ENCODE data around the gene SND1. TPM values are rescaled to one million over a fixed set of nuclear protein-coding genes. Genes with fewer than 3 reads are reported as not detected.

SND1 gene
- total RNA-seq, 1 donor from 2014 or later, result 165 TPM

DNA sequence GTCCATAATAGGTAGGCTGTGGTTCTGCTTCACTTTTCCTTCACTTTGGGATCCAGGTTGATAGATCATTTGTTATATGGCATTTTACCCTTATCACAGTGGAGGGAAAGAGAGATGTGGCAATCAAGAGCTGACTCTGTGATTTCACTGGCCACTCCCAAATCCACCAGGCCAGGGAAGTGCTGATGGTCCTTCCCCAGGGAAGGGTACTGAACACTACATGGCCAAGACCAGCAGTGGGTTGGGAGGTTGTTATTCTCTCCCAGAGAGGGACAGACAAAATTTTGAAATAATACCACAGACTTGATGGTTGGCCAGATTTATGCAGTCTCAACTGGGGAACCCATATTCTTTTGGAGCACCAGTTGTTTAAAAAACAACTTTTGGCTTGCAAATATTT, 102.5 kb downstream of the SND1 start:
- Mint-ChIP-seq H3K36me3 (ENCODE audit: unreplicated experiment) (peaks cover 1% of the 10 kb centered on the region), H3K27me3 (ENCODE audit: unreplicated experiment) (peaks cover 2% of the 10 kb centered on the region), H3K9me3 (ENCODE audit: unreplicated experiment) (peaks cover 4% of the 10 kb centered on the region), H3K27ac (ENCODE audit: unreplicated experiment) (no peak overlapping the region), H3K4me1 (ENCODE audit: low read depth, unreplicated experiment) (peaks cover 26% of the 10 kb centered on the region), H3K4me3 (ENCODE audit: unreplicated experiment) (no peak overlapping the region)
- DNase-seq, result no peak
- TF ChIP-seq, protein P1, sequence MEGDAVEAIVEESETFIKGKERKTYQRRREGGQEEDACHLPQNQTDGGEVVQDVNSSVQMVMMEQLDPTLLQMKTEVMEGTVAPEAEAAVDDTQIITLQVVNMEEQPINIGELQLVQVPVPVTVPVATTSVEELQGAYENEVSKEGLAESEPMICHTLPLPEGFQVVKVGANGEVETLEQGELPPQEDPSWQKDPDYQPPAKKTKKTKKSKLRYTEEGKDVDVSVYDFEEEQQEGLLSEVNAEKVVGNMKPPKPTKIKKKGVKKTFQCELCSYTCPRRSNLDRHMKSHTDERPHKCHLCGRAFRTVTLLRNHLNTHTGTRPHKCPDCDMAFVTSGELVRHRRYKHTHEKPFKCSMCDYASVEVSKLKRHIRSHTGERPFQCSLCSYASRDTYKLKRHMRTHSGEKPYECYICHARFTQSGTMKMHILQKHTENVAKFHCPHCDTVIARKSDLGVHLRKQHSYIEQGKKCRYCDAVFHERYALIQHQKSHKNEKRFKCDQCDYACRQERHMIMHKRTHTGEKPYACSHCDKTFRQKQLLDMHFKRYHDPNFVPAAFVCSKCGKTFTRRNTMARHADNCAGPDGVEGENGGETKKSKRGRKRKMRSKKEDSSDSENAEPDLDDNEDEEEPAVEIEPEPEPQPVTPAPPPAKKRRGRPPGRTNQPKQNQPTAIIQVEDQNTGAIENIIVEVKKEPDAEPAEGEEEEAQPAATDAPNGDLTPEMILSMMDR (IDR thresholded peaks at IDR 0.05; ENCODE audit: partially characterized antibody, unreplicated experiment), result no peak

DNA sequence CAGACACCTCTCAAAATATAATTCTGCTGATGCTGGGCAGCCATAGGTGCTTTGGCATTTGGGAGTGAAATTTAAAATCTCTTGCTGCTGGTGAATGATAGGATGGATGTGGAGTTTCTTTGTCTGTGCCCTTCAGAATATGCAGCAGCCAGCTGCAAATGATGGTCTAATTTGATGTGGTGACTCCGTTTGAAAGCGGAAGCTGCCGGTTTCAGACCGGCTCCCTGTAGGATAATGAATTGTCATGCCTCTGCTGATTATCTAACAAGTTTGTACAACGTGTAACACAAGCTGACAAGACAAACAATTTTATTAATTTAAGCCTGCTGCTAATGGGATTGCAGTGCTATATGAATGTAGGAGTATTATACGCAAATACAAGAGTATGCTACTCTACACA, 103.5 kb downstream of the SND1 start:
- no peaks in the 10 kb centered on the region for H3K36me3 Mint-ChIP-seq (ENCODE audit: unreplicated experiment)
- no peak overlapping the region for H3K27ac Mint-ChIP-seq (ENCODE audit: unreplicated experiment)
- H3K4me3 Mint-ChIP-seq (ENCODE audit: unreplicated experiment), result no peak overlapping the region
- DNase-seq, result no peak
- H3K27me3 Mint-ChIP-seq (ENCODE audit: unreplicated experiment), result no peaks in the 10 kb centered on the region
- H3K4me1 Mint-ChIP-seq (ENCODE audit: low read depth, unreplicated experiment), result peaks cover 31% of the 10 kb centered on the region
- peaks cover 1% of the 10 kb centered on the region for H3K9me3 Mint-ChIP-seq (ENCODE audit: unreplicated experiment)
- TF ChIP-seq, protein P1 (IDR thresholded peaks at IDR 0.05; ENCODE audit: partially characterized antibody, unreplicated experiment), result no peak

DNA sequence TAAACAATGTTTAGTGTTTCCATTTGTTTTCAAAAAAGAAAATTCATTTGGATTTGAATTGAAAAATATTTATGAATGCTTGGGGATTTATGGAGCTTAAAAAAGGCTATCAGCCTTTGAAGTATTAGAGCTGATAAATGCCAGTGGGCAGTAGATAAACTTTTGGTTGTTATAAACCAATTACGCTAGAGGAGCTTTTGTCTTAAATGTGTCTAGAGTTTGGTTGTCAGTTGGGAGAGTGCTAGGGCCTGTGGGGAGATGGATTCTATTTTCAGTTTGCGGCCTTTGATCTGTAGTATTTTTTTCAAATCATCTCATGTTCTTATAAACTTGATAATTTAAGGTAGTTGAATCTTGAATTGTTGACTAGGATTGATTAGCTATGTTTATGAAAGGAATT, 104.0 kb downstream of the SND1 start:
- no peak overlapping the region for H3K27ac Mint-ChIP-seq (ENCODE audit: unreplicated experiment)
- H3K36me3 Mint-ChIP-seq (ENCODE audit: unreplicated experiment), result no peaks in the 10 kb centered on the region
- no peaks in the 10 kb centered on the region for H3K27me3 Mint-ChIP-seq (ENCODE audit: unreplicated experiment)
- H3K9me3 Mint-ChIP-seq (ENCODE audit: unreplicated experiment), result peaks cover 1% of the 10 kb centered on the region
- H3K4me3 Mint-ChIP-seq (ENCODE audit: unreplicated experiment), result no peak overlapping the region
- H3K4me1 Mint-ChIP-seq (ENCODE audit: low read depth, unreplicated experiment), result peaks cover 31% of the 10 kb centered on the region
- TF ChIP-seq, protein P1 (IDR thresholded peaks at IDR 0.05; ENCODE audit: partially characterized antibody, unreplicated experiment), result no peak
- no peak for DNase-seq

DNA sequence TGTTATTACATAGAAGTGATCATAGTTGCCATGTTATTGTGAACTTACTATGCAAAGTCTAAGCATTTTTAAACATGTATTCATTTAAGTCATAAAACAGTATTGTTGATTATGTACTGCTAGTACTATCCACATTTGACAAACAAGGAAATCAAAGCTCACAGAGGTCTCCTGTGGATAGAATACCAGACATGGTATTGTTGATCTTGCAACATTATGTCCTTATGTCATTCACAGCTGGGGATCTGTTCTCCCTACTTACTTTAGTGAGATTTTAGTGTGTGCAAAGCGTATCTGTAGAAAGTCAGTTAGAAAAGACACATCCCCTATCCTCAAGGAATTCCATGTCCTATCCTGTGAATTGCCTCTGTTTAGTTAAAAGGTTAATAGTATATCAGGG, 106.1 kb downstream of the SND1 start:
- Mint-ChIP-seq H3K27me3 (ENCODE audit: unreplicated experiment) (no peaks in the 10 kb centered on the region), H3K4me3 (ENCODE audit: unreplicated experiment) (no peak overlapping the region), H3K27ac (ENCODE audit: unreplicated experiment) (peak overlapping the region; percentile 31), H3K4me1 (ENCODE audit: low read depth, unreplicated experiment) (peaks cover 23% of the 10 kb centered on the region), H3K9me3 (ENCODE audit: unreplicated experiment) (peaks cover 1% of the 10 kb centered on the region), H3K36me3 (ENCODE audit: unreplicated experiment) (no peaks in the 10 kb centered on the region)
- TF ChIP-seq, protein P1 (IDR thresholded peaks at IDR 0.05; ENCODE audit: partially characterized antibody, unreplicated experiment), result no peak
- no peak for DNase-seq

DNA sequence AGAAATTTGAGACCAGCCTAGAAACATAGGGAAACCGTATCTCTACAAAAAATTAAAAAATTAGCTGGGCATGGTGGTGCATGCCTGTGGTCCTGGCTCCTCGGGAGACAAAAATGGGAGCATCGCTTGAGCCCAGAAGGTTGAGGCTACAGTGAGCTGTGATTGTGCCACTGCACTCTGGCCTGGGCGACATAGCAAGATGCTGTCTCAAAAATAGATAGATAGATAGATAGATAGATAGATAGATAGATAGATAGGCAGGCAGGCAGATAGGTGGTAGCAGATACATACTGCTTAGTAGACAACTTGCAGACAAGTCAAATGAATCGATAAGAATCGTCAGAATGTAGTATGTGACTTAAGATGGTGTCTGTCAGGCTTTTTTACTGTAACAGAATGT, 106.9 kb downstream of the SND1 start:
- H3K27ac Mint-ChIP-seq (ENCODE audit: unreplicated experiment), result peak overlapping the region; percentile 64
- TF ChIP-seq, protein P1 (IDR thresholded peaks at IDR 0.05; ENCODE audit: partially characterized antibody, unreplicated experiment), result no peak
- H3K4me3 Mint-ChIP-seq (ENCODE audit: unreplicated experiment), result no peak overlapping the region
- peaks cover 23% of the 10 kb centered on the region for H3K4me1 Mint-ChIP-seq (ENCODE audit: low read depth, unreplicated experiment)
- peaks cover 1% of the 10 kb centered on the region for H3K9me3 Mint-ChIP-seq (ENCODE audit: unreplicated experiment)
- H3K27me3 Mint-ChIP-seq (ENCODE audit: unreplicated experiment), result no peaks in the 10 kb centered on the region
- no peak for DNase-seq
- no peaks in the 10 kb centered on the region for H3K36me3 Mint-ChIP-seq (ENCODE audit: unreplicated experiment)
